PC-9 (cell line): ENCODE results near the gene ERVK3-1.
"Not testable (repeated sequence)": the region's sequence is repeated elsewhere in the genome, so short reads cannot be mapped to it uniquely, and the experiment has no call there.

Source experiments
- CTCF ChIP-seq: fragments of 200-600 bp; sonication (generic); conservative IDR thresholded peaks from 2 replicates; pipeline ENCODE4 v1.6.1; 2017; ENCODE audit warnings: mixed run types, antibody characterized with exemption, mild to moderate bottlenecking, moderate library complexity
- EZH2 ChIP-seq: fragments of 200-600 bp; sonication (generic); IDR thresholded peaks from 2 replicates; pipeline ENCODE4 v1.8.0; 2017; ENCODE audit warnings: antibody characterized with exemption, low read depth

- 0 out of 2 replicates have a peak, but pooled peaks have one; percentile 30 for TF ChIP-seq CTCF
- TF ChIP-seq EZH2, result not testable (repeated sequence)
Observed at GRCh38 chr19:58310685-58311084, 5.5 kb downstream of the ERVK3-1 start.
